HG02759 (cell line): ENCODE measurements around the gene SF3B2.
A peak's percentile ranks its signal among the peaks of the same experiment; 100 is the strongest.
"Not testable (repeated sequence)": the region's sequence is repeated elsewhere in the genome, so short reads cannot be mapped to it uniquely, and the experiment has no call there.

Experiments used
- ATAC-seq: cut with Tn5 transposase; IDR thresholded peaks from one replicate; pipeline ENCODE4 v1.9.1; 2021; ENCODE audit warnings: mild to moderate bottlenecking, moderate library complexity; ENCODE audit not compliant: unreplicated experiment

Gene SF3B2

DNA sequence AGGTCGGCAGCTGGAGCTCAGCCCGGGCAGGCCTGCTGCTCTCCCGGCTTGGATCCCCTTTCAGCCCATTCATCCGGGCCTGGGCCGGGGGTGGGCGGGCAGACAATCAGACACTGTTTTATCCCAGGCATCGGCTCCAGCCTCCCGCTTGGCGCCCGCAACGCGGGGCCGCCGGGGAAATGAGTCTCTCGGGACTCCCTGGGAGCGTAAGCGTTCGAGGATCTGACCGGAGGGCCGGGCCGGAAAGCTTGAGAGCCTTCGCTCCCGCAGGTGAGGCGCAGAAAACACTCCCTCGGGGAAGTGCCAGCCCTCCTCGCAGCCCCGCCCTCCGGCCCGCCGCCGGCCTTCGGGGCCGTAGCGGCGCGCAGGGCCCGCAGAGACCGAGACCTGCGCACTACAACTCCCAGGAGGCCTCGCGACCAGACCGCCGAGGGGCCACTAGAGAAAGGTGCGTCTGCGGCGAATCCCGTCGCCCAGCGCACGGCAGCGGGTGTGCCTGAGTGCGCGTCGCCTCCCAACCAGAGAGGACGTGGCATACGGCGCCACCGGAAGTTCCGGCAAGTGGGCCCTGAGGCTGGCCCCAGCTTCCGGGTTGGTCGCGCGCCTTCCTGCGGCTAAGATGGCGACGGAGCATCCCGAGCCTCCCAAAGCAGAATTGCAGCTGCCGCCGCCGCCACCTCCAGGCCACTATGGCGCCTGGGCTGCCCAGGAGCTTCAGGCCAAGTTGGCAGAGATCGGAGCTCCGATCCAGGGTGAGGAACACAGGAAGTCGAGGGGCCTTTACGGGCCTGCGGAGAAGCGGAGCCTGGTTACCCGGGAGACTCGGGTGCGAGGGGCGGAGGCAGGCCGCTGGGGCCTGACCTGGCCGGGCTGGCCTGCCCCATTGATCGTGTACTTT, at the start of gene SF3B2:
Gene SF3B2, plus strand, starts transcription at position 599 of the 898 bp plus-strand sequence. Its CDS starts 21 bp downstream, at position 620.
- ATAC-seq: peak; percentile 96

DNA sequence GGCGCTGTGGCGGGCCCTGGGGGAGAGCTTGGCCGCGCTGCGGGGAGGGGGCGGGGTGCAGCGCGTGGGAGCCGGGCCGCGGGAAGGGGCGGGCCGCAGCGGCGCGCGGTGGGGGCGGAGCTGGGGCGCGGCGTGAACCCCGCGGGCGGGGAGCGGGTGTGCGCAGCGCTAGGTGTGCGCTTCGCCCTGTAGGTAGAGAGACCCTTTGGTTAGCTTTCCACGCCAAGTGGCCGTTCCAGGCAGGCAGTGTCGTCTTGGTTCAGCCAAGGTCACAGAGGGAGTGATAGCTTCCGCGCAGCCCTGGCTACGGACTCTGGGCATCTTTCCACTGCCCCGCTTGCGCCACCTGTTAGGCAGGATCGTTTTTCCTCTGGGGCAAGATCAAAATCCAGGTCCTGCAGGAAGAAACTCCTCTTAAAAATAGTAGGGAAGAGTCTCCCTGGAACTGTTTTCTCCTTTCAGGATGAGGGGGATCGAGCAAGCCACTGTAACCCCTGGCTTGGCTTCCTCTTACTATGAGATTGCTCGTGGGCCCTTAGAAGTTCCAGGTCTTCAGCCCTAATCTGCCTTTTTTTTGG, 49.4 kb upstream of the SF3B2 start:
- peak; percentile 59 for ATAC-seq

DNA sequence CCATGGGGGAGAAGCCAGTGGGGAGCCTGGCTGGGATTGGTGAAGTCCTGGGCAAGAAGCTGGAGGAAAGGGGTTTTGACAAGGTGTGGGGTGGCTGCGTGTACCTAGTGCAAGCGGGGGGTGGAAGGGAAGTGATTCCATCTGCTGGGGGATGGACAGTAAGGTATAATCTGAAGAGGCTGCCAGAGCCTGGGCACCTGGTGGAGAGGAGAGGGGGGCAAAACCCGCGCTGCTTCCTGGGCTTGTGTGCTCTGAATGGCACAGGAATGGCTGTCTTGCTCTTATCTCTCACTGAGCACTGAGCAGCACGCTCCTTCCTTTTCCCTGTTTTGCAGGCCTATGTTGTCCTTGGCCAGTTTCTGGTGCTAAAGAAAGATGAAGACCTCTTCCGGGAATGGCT, 48.9 kb upstream of the SF3B2 start:
- ATAC-seq: no peak

- ATAC-seq: no peak
These were observed 48.0 kb upstream of the SF3B2 start for GRCh38 chr11:66004186-66004585.

GRCh38 chr11:66006134-66006890, 45.9 kb upstream of the SF3B2 start:
- no peak for ATAC-seq

DNA sequence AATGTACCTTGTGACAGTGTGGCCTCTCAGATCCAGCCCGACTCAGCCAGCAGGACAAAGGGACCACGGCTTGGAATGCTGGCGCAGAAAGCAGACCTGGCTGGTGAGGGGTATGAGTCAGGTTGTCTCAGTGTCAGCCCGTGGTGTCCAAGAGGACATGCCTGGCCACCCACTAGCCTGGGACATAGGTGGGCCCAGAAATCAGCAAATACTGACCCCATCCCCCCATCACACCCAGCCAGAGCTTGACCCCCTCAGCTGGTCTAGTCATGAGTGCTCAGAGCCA, 45.3 kb upstream of the SF3B2 start:
- no peak for ATAC-seq

GRCh38 chr11:66007201-66007634, 44.9 kb upstream of the SF3B2 start:
- no peak for ATAC-seq

- no peak for ATAC-seq
These were observed 44.1 kb upstream of the SF3B2 start for GRCh38 chr11:66008095-66008467.

DNA sequence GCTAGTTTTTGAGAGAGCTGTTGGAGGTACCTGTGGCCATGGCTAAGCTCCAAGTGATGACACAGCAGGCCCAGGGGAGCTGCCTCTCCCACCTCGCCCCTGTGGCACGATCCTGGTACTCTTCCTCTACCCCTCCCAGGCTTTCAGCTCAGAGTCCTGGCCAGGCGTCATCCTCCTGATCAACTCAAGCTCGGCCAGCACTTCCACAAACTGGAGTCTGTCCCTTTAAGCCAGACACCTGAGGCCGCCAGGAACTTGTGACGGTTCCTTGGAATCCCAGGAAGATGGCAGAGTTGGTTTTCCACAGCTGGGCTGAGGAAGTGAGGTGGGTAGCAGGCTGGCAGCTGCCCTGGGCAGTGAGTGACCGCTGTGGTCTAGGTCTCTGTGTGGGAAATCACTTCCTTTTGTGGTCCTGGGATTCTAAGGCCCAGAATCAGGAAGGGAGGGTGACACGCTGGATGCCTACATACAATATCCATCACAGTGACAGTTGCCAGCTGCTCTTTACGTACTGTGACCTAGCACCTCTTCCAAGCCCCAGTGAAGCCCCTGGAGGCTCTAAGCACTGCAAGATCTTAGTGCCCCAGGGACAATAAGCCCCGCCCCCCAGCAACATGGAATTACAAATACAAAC, 43.6 kb upstream of the SF3B2 start:
- ATAC-seq: no peak

- ATAC-seq: not testable (repeated sequence)
These were observed 42.1 kb upstream of the SF3B2 start for GRCh38 chr11:66010036-66010435.

- no peak for ATAC-seq
These were observed 40.9 kb upstream of the SF3B2 start for GRCh38 chr11:66011239-66011784.

- no peak for ATAC-seq
These were observed 40.3 kb upstream of the SF3B2 start, which contains the start of gene CST6 for GRCh38 chr11:66011785-66012303. CST6 (plus strand) TSS chr11:66012008; CDS start chr11:66012045, 37 bp downstream.

GRCh38 chr11:66012371-66012945, 39.7 kb upstream of the SF3B2 start:
- ATAC-seq: no peak

DNA sequence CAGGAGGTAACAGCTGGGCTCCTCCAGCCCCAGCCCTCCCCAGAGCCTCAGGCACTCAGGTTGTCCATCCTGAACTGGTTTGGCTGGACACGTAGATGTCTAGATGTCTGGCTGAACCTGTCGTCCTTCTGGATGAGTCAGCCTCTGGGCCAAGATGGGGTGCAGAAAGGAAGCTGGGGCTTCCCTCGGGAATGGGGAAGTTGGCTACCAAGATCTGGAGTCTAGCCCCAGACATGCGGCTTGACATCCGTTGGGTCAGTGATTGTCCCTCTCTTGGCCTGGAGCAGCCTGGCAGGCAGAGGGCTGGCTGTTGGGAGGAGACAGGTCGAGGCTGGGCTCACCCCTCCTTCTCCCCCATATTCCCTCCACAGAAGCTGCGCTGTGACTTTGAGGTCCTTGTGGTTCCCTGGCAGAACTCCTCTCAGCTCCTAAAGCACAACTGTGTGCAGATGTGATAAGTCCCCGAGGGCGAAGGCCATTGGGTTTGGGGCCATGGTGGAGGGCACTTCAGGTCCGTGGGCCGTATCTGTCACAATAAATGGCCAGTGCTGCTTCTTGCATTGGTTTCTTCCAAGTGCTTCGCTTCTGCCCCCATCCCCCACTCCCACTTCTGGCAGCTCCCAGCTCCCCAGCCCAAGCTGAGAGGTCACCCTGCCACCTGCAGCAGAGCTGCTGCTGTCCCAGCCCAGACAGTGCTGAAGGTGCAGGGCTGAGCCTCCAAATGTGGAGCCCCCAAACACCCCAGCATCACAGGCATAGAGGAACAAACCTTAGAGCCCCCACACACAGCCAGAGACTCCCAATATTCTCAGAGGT, 39.0 kb upstream of the SF3B2 start:
- no peak for ATAC-seq

GRCh38 chr11:66013762-66014100, 38.4 kb upstream of the SF3B2 start:
- ATAC-seq: no peak

- ATAC-seq: no peak
These were observed 37.2 kb upstream of the SF3B2 start for GRCh38 chr11:66014804-66015453.

DNA sequence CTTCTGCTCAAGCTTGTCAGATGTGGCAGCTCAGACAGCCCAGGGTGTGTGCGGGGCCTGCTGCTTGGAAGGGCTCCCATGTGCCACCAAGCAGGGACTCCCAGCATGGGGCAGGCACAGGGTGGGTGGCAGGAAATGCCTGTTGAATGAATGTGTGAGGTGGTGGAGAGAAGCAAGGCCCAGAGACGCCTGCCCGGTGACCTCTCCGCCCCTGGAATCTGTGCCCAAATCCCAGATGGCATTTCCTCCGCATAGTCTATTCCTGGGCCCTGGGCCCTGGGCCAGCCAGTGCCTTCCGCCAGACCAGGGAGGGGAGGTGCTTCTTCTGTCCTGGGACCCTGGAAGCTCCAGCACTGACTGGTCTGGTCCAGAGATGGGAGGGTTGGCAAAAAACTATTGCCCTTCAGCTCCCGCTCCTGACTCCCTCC, 36.7 kb upstream of the SF3B2 start:
- no peak for ATAC-seq

- ATAC-seq: no peak
These were observed 36.0 kb upstream of the SF3B2 start for GRCh38 chr11:66015936-66016792.
